Measurements from ENCODE around the gene CFAP73.

Gene CFAP73

GRCh38 chr12:113164014-113164413 lies 14.5 kb downstream of the CFAP73 start:
- no peak overlapping the region for H3K4me3 ChIP-seq
- H3K27ac ChIP-seq: no peak overlapping the region
- TF ChIP-seq CTCF (IDR thresholded peaks at IDR 0.05): no peak
- no peak for DNase-seq (ENCODE audit: low spot score)

GRCh38 chr12:113165521-113166450 lies 16.3 kb downstream of the CFAP73 start:
- TF ChIP-seq CTCF (IDR thresholded peaks at IDR 0.05): no peak
- DNase-seq (ENCODE audit: low spot score): no peak
- no peak overlapping the region for H3K4me3 ChIP-seq
- no peak overlapping the region for H3K27ac ChIP-seq

- no peak overlapping the region for H3K27ac ChIP-seq
- no peak for DNase-seq (ENCODE audit: low spot score)
- H3K4me3 ChIP-seq: no peak overlapping the region
- no peak for TF ChIP-seq CTCF (IDR thresholded peaks at IDR 0.05)
Observed at GRCh38 chr12:113167868-113168267, 18.3 kb downstream of the CFAP73 start.

GRCh38 chr12:113169697-113170096 lies 20.2 kb downstream of the CFAP73 start:
- no peak for DNase-seq (ENCODE audit: low spot score)
- no peak overlapping the region for H3K4me3 ChIP-seq
- no peak overlapping the region for H3K27ac ChIP-seq
- no peak for TF ChIP-seq CTCF (IDR thresholded peaks at IDR 0.05)

- Histone ChIP-seq H3K27ac (no peak overlapping the region), H3K4me3 (no peak overlapping the region)
- no peak for TF ChIP-seq CTCF (IDR thresholded peaks at IDR 0.05)
- DNase-seq (ENCODE audit: low spot score): no peak
Observed at GRCh38 chr12:113170457-113170856, 20.9 kb downstream of the CFAP73 start.

- no peak for DNase-seq (ENCODE audit: low spot score)
- TF ChIP-seq CTCF (IDR thresholded peaks at IDR 0.05): no peak
- H3K4me3 ChIP-seq: no peak overlapping the region
- H3K27ac ChIP-seq: no peak overlapping the region
Observed at GRCh38 chr12:113170926-113171325, 21.4 kb downstream of the CFAP73 start.

GRCh38 chr12:113171543-113171942 lies 22.0 kb downstream of the CFAP73 start:
- DNase-seq (ENCODE audit: low spot score): no peak
- Histone ChIP-seq H3K27ac (no peak overlapping the region), H3K4me3 (no peak overlapping the region)
- TF ChIP-seq CTCF (IDR thresholded peaks at IDR 0.05): no peak

All from coronary artery (tissue), 2 donors.